Measurements from ENCODE around the gene NXN. TPM values are rescaled to one million over a fixed set of nuclear protein-coding genes. Genes with fewer than 3 reads are reported as not detected.

NXN gene
- total and polyA plus RNA-seq, 9 donors: 5.5 to 34.8 (median 28.4) TPM

DNA sequence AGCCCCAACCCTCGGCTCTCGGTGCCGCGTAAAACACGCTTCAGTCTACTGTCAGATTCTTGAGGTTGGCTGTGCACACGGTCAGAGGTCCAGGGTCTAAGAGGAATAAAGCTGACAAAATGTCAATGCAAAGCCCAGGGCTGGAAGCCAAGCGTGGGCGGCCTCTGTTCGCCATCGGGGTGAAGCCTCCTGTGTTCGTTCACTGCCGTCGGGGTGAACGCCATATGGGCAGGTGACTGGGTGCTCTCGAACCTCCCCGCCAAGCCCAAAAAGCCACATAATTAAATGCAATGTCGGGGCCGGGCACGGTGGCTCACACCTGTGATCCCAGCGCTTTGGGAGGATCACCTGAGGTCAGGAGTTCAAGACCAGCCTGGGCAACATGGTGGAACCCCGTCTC lies 152.8 kb downstream of the NXN start:
- H3K36me3 ChIP-seq: no peaks in the 10 kb centered on the region
- no peak for TF ChIP-seq EP300 (IDR thresholded peaks at IDR 0.05)
- no peak for TF ChIP-seq POLR2A (IDR thresholded peaks at IDR 0.05)
- TF ChIP-seq, protein P1, sequence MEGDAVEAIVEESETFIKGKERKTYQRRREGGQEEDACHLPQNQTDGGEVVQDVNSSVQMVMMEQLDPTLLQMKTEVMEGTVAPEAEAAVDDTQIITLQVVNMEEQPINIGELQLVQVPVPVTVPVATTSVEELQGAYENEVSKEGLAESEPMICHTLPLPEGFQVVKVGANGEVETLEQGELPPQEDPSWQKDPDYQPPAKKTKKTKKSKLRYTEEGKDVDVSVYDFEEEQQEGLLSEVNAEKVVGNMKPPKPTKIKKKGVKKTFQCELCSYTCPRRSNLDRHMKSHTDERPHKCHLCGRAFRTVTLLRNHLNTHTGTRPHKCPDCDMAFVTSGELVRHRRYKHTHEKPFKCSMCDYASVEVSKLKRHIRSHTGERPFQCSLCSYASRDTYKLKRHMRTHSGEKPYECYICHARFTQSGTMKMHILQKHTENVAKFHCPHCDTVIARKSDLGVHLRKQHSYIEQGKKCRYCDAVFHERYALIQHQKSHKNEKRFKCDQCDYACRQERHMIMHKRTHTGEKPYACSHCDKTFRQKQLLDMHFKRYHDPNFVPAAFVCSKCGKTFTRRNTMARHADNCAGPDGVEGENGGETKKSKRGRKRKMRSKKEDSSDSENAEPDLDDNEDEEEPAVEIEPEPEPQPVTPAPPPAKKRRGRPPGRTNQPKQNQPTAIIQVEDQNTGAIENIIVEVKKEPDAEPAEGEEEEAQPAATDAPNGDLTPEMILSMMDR (IDR thresholded peaks at IDR 0.05): no peak
- no peaks in the 10 kb centered on the region for H3K27me3 ChIP-seq
- DNase-seq: no peak
- no peaks in the 10 kb centered on the region for H3K4me1 ChIP-seq (ENCODE audit: insufficient read depth)
- H3K4me3 ChIP-seq: no peak overlapping the region
- no peaks in the 10 kb centered on the region for H3K9me3 ChIP-seq
- intact Hi-C loops (cut with DNase I): no loop called here
- 89 to 93% (median 93%) methylated on average over 21 of the region's 21 CpGs for WGBS, 3 donors
- H3K27ac ChIP-seq: no peak overlapping the region

DNA sequence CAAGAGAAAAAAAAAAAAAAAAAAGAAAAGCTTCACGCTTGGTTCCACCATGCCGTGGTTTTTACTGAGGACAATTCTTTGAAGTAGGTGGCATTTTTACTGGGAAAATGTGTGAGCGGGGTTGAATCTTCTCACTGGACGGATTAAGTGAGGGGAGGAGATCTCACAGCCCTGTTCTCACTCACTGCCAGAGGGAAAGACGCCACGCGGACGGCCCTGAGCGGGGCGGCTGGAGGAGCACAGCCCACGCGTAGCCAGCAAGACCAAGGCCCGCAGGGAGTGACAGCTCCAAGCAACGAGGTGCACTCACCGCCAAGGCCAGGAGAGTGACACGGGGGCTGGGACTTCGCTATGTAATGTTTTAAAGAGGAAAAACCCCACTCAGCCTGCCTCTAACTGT lies 154.4 kb downstream of the NXN start:
- intact Hi-C loops (cut with DNase I): no loop called here

DNA sequence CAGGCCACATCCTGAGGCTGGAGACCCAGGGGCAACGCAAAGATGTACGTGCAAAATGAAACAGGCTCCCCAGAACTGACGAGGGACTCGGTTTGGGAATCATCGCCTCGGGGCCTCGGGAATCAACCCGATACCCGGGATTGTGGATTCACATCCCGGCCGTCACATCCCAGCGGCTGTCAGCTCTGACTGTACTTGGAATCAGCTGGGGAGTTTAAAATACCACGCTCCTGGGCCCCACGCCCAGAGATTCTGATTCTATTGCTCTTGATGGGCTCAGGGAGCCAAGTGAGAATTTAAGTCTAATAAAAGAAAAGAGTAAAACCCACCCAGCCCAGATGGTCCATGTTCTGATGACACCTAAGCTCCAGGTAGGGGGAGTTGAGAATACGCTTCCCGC lies 155.2 kb downstream of the NXN start:
- WGBS, 3 donors: 71 to 93% (median 92%) methylated on average over 16 of the region's 16 CpGs
- H3K27me3 ChIP-seq: no peaks in the 10 kb centered on the region
- H3K4me3 ChIP-seq: no peak overlapping the region
- DNase-seq: no peak
- no peaks in the 10 kb centered on the region for H3K9me3 ChIP-seq
- no peaks in the 10 kb centered on the region for H3K4me1 ChIP-seq (ENCODE audit: insufficient read depth)
- intact Hi-C loops (cut with DNase I): no loop called here
- no peaks in the 10 kb centered on the region for H3K36me3 ChIP-seq
- TF ChIP-seq, protein P1 (IDR thresholded peaks at IDR 0.05): no peak
- TF ChIP-seq POLR2A (IDR thresholded peaks at IDR 0.05) (no peak), EP300 (IDR thresholded peaks at IDR 0.05) (no peak)
- no peak overlapping the region for H3K27ac ChIP-seq

More for the DNA sequence above, 154.4 kb downstream of the NXN start:
- Histone ChIP-seq H3K9me3 (no peaks in the 10 kb centered on the region), H3K36me3 (no peaks in the 10 kb centered on the region), H3K4me1 (ENCODE audit: insufficient read depth) (no peaks in the 10 kb centered on the region), H3K27ac (no peak overlapping the region), H3K27me3 (no peaks in the 10 kb centered on the region), H3K4me3 (no peak overlapping the region)
- TF ChIP-seq, protein P1 (IDR thresholded peaks at IDR 0.05): no peak
- TF ChIP-seq POLR2A (IDR thresholded peaks at IDR 0.05): no peak
- no peak for TF ChIP-seq EP300 (IDR thresholded peaks at IDR 0.05)
- no peak for DNase-seq
- 54 to 66% (median 65%) methylated on average over 17 of the region's 17 CpGs for WGBS, 3 donors

DNA sequence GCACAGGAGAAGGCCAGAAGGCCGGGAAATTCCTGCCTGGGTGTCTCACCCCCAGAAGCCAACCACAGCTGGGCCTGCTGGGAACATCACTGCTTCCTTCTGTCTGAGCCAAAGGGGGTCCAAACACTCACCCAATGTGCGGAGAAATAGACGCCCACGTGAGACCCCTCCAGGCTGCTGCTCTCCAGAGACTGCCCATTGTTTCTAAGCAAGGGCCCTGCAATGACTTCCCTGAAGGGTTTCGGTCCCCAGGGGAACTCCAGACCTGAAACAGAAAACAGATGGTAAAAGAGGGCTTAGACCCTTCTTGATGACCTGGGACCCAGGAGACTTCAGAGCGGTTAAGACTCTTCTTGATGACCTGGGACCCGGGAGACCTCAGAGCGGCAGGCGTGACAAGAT lies 156.1 kb downstream of the NXN start:
- intact Hi-C loops (cut with DNase I): no loop called here

More for the DNA sequence above, 156.1 kb downstream of the NXN start:
- Histone ChIP-seq H3K27me3 (no peaks in the 10 kb centered on the region), H3K27ac (no peak overlapping the region), H3K4me1 (ENCODE audit: insufficient read depth) (no peaks in the 10 kb centered on the region), H3K9me3 (no peaks in the 10 kb centered on the region), H3K36me3 (no peaks in the 10 kb centered on the region), H3K4me3 (no peak overlapping the region)
- WGBS, 3 donors: 91 to 95% (median 93%) methylated on average over 9 of the region's 9 CpGs
- DNase-seq: no peak
- TF ChIP-seq EP300 (IDR thresholded peaks at IDR 0.05): no peak
- TF ChIP-seq, protein P1 (IDR thresholded peaks at IDR 0.05): no peak
- TF ChIP-seq POLR2A (IDR thresholded peaks at IDR 0.05): no peak

Data from ovary (tissue), 9 donors.